22Rv1 (cell line): Measurements from ENCODE around the gene GREB1L.

Source experiments
- H3K27ac ChIP-seq: fragments of 450-650 bp; 2 replicates; pipeline ENCODE4 v1.5.1; 2017
- CTCF ChIP-seq: fragments of 450-650 bp; IDR thresholded peaks from 2 replicates; pipeline ENCODE4 v1.5.1; 2017; ENCODE audit warnings: mild to moderate bottlenecking
- ZFX ChIP-seq: fragments of 450-650 bp; IDR thresholded peaks from 2 replicates; pipeline ENCODE4 v1.6.1; 2017; ENCODE audit warnings: antibody characterized with exemption, borderline replicate concordance

Gene GREB1L

GRCh38 chr18:21448299-21448698 lies 206.3 kb downstream of the GREB1L start:
- no peak overlapping the region for H3K27ac ChIP-seq
- TF ChIP-seq ZFX (no peak), CTCF (no peak)

GRCh38 chr18:21449367-21450290 lies 207.6 kb downstream of the GREB1L start:
- TF ChIP-seq CTCF (no peak), ZFX (no peak)
- H3K27ac ChIP-seq, result no peak overlapping the region

- TF ChIP-seq ZFX, result no peak
- no peak for TF ChIP-seq CTCF
- H3K27ac ChIP-seq, result no peak overlapping the region
Measured at GRCh38 chr18:21450503-21450902, 208.5 kb downstream of the GREB1L start.

GRCh38 chr18:21450913-21451312 lies 208.9 kb downstream of the GREB1L start:
- TF ChIP-seq CTCF, result no peak
- no peak for TF ChIP-seq ZFX
- no peak overlapping the region for H3K27ac ChIP-seq

GRCh38 chr18:21451851-21452250 lies 209.8 kb downstream of the GREB1L start:
- H3K27ac ChIP-seq, result no peak overlapping the region
- TF ChIP-seq CTCF (no peak), ZFX (no peak)

- no peak overlapping the region for H3K27ac ChIP-seq
- no peak for TF ChIP-seq ZFX
- no peak for TF ChIP-seq CTCF
Measured at GRCh38 chr18:21452276-21452780, 210.3 kb downstream of the GREB1L start.
